Caco-2 (cell line): ENCODE results near the gene SQSTM1. TPM values are rescaled to one million over a fixed set of nuclear protein-coding genes. Genes with fewer than 3 reads are reported as not detected.

Experiments
- BruUV-seq: library from RNA; stranded (reverse); fragments of 400-500 nt; replicated peaks from 2 replicates; lab custom pipeline; 2021; lab: Mats Ljungman, UMichigan
- CTCF ChIA-PET: fragments of 300-600 bp; sonication (Branson Sonifier 250); formaldehyde crosslinking; loops from one replicate; lab custom pipeline; 2022; ENCODE audit warnings: antibody characterized with exemption; lab: Charles Lee
- POLR2A ChIA-PET: fragments of 300-600 bp; sonication (Branson Sonifier 250); formaldehyde crosslinking; loops from one replicate; lab custom pipeline; 2022; ENCODE audit warnings: antibody characterized with exemption; lab: Charles Lee
- DNase-seq, 2 experiments: peaks; one replicate each; pipeline versions ENCODE4 v3.0.0 to v3.0.0-alpha.2; 2020 to 2022
- H3K27me3 ChIP-seq: replicated peaks from 2 replicates; pipeline ENCODE4 v1.6.0; 2011; ENCODE audit warnings: low read length; ENCODE audit not compliant: control insufficient read depth, insufficient read depth
- H3K36me3 ChIP-seq: 2 replicates; pipeline ENCODE4 v1.5.1; 2011; ENCODE audit warnings: low read length; ENCODE audit not compliant: control insufficient read depth, insufficient read depth
- H3K4me1 ChIP-seq: fragments of 250-450 bp; sonication (Bioruptor Pico); 2 replicates; pipeline ENCODE4 v1.5.1; 2020; ENCODE audit warnings: mild to moderate bottlenecking
- H3K4me3 ChIP-seq: 2 replicates; pipeline ENCODE4 v1.5.1; 2011; ENCODE audit warnings: low read depth, mild to moderate bottlenecking, control low read depth, low read length
- H3K9me3 ChIP-seq: fragments of 250-450 bp; sonication (Bioruptor Pico); 2 replicates; pipeline ENCODE4 v1.5.1; 2020; ENCODE audit warnings: mild to moderate bottlenecking, moderate library complexity
- H3K27ac Mint-ChIP-seq: one replicate; pipeline ENCODE4 v1.8.0; 2022; ENCODE audit warnings: mixed read lengths; ENCODE audit not compliant: unreplicated experiment
- H3K27me3 Mint-ChIP-seq: one replicate; pipeline ENCODE4 v1.8.0; 2022; ENCODE audit warnings: mixed read lengths; ENCODE audit not compliant: insufficient read depth, unreplicated experiment
- H3K36me3 Mint-ChIP-seq: one replicate; pipeline ENCODE4 v1.8.0; 2022; ENCODE audit warnings: mild to moderate bottlenecking, mixed read lengths; ENCODE audit not compliant: insufficient read depth, unreplicated experiment
- H3K4me1 Mint-ChIP-seq: one replicate; pipeline ENCODE4 v1.8.0; 2022; ENCODE audit warnings: low read depth, mixed read lengths; ENCODE audit not compliant: unreplicated experiment
- H3K4me3 Mint-ChIP-seq: one replicate; pipeline ENCODE4 v1.8.0; 2022; ENCODE audit warnings: mild to moderate bottlenecking, moderate library complexity, mixed read lengths; ENCODE audit not compliant: unreplicated experiment
- H3K9me3 Mint-ChIP-seq: one replicate; pipeline ENCODE4 v1.8.0; 2022; ENCODE audit warnings: mixed read lengths; ENCODE audit not compliant: unreplicated experiment
- CTCF ChIP-seq, 2 experiments: fragments of 200-600 bp in 1 of 2; IDR thresholded peaks; 1 replicate in 1 of 2; 2 replicates in 1 of 2; pipeline versions ENCODE4 v1.5.1 to v1.8.0; 2011 to 2022; ENCODE audit warnings: antibody characterized with exemption in 1 of 2, control low read depth in 1 of 2, inconsistent platforms in 1 of 2, low read depth in 1 of 2, low read length in 1 of 2, mild to moderate bottlenecking in 1 of 2, moderate library complexity in 1 of 2; ENCODE audit not compliant: insufficient read depth in 1 of 2, severe bottlenecking in 1 of 2, unreplicated experiment in 1 of 2
- intact Hi-C: fragments of 100-400 bp; cut with micrococcal nuclease; formaldehyde crosslinking; loops from one replicate; pipeline ENCODE4 v1.10.0; 2022; ENCODE audit not compliant: unreplicated experiment
- total RNA-seq: library from RNA; stranded (reverse); gene quantifications from 2 replicates; pipeline ENCODE4 v1.2.3, GENCODE V29; 2022

Gene SQSTM1
- total RNA-seq, 1 experiment from 2014 or later: 259 TPM

GRCh38 chr5:179878222-179879002 is 57.7 kb downstream of the SQSTM1 start:
- TF ChIP-seq CTCF (IDR thresholded peaks at IDR 0.05; ENCODE audit: insufficient read depth in 1 of 2, low read depth in 1 of 2, low read length in 1 of 2, severe bottlenecking in 1 of 2, unreplicated experiment in 1 of 2): no peak
- Mint-ChIP-seq H3K4me3 (no peak overlapping the region), H3K4me1 (no peaks in the 10 kb centered on the region), H3K36me3 (peaks cover 51% of the 10 kb centered on the region), H3K27me3 (no peaks in the 10 kb centered on the region), H3K9me3 (peaks cover 7% of the 10 kb centered on the region), H3K27ac (no peak overlapping the region)
- DNase-seq: no peak
- POLR2A ChIA-PET: no interaction called here
- H3K27me3 ChIP-seq: no peaks in the 10 kb centered on the region
- BruUV-seq: no TSS peak
- intact Hi-C loops: no loop called here
- H3K9me3 ChIP-seq: peaks cover 15% of the 10 kb centered on the region; the same call in 1 of the 2 replicates
- CTCF ChIA-PET: interaction anchor here (1.6 kb wide), 1 partner anchor 9 kb away, joined by 4 read pairs; no protein-coding TSS in a partner anchor
- no peaks in the 10 kb centered on the region for H3K4me1 ChIP-seq
- peaks cover 2% of the 10 kb centered on the region for H3K36me3 ChIP-seq
- H3K4me3 ChIP-seq: no peak overlapping the region

- DNase-seq: no peak
- H3K27ac Mint-ChIP-seq: no peak overlapping the region
- ChIA-PET CTCF (interaction anchor here (1.6 kb wide), 1 partner anchor 10 kb away, joined by 4 read pairs; no protein-coding TSS in a partner anchor), POLR2A (no interaction called here)
- BruUV-seq: no TSS peak
- Histone ChIP-seq H3K36me3 (peaks cover 4% of the 10 kb centered on the region), H3K9me3 (peaks cover 22% of the 10 kb centered on the region; the same call in 1 of the 2 replicates), H3K4me1 (no peaks in the 10 kb centered on the region), H3K27me3 (no peaks in the 10 kb centered on the region), H3K4me3 (no peak overlapping the region)
- H3K4me3 Mint-ChIP-seq: no peak overlapping the region
- no peak for TF ChIP-seq CTCF (IDR thresholded peaks at IDR 0.05; ENCODE audit: insufficient read depth in 1 of 2, low read depth in 1 of 2, low read length in 1 of 2, severe bottlenecking in 1 of 2, unreplicated experiment in 1 of 2)
- peaks cover 14% of the 10 kb centered on the region for H3K9me3 Mint-ChIP-seq
- H3K4me1 Mint-ChIP-seq: no peaks in the 10 kb centered on the region
- intact Hi-C loops: no loop called here
- H3K27me3 Mint-ChIP-seq: no peaks in the 10 kb centered on the region
- peaks cover 51% of the 10 kb centered on the region for H3K36me3 Mint-ChIP-seq
Observed at GRCh38 chr5:179879003-179879689, 58.4 kb downstream of the SQSTM1 start.

GRCh38 chr5:179879690-179880010 is 58.9 kb downstream of the SQSTM1 start:
- H3K4me3 Mint-ChIP-seq: no peak overlapping the region
- no peaks in the 10 kb centered on the region for H3K4me1 Mint-ChIP-seq
- CTCF ChIA-PET: interaction anchor here (1.6 kb wide), 1 partner anchor 10 kb away, joined by 4 read pairs; no protein-coding TSS in a partner anchor
- peaks cover 23% of the 10 kb centered on the region; the same call in 1 of the 2 replicates for H3K9me3 ChIP-seq
- no peak for TF ChIP-seq CTCF (IDR thresholded peaks at IDR 0.05; ENCODE audit: insufficient read depth in 1 of 2, low read depth in 1 of 2, low read length in 1 of 2, severe bottlenecking in 1 of 2, unreplicated experiment in 1 of 2)
- H3K36me3 Mint-ChIP-seq: peaks cover 51% of the 10 kb centered on the region
- H3K36me3 ChIP-seq: peaks cover 2% of the 10 kb centered on the region
- no peaks in the 10 kb centered on the region for H3K27me3 ChIP-seq
- no peak overlapping the region for H3K27ac Mint-ChIP-seq
- no peak for DNase-seq
- no peaks in the 10 kb centered on the region for H3K4me1 ChIP-seq
- BruUV-seq: no TSS peak
- H3K9me3 Mint-ChIP-seq: peaks cover 19% of the 10 kb centered on the region
- no peaks in the 10 kb centered on the region for H3K27me3 Mint-ChIP-seq
- POLR2A ChIA-PET: no interaction called here
- H3K4me3 ChIP-seq: no peak overlapping the region
- intact Hi-C loops: no loop called here
